Lung (tissue), 12 donors: ENCODE results near the gene NKAIN4. TPM values are rescaled to one million over a fixed set of nuclear protein-coding genes. Genes with fewer than 3 reads are reported as not detected.

ENCODE experiments used
- ATAC-seq: fragments of 200-7000 bp; cut with Tn5 transposase; one replicate; pipeline ENCODE4 v1.9.1; 2020; ENCODE audit warnings: moderate number of reproducible peaks; ENCODE audit not compliant: insufficient read depth, low FRiP score
- DNase-seq, 3 donors: peaks; one replicate each; pipeline ENCODE4 v3.0.0-alpha.2; 2013 to 2017
- H3K27ac ChIP-seq, 2 donors: one replicate each; pipeline ENCODE4 v1.5.1; 2013; ENCODE audit warnings: mild to moderate bottlenecking in 2 of 2, moderate library complexity in 2 of 2, control low read depth in 1 of 2, inconsistent platforms in 1 of 2, low read depth in 1 of 2, low read length in 1 of 2
- H3K27me3 ChIP-seq, 3 donors: one replicate each; pipeline ENCODE4 v1.5.1; 2013; ENCODE audit warnings: low read length in 2 of 3; ENCODE audit not compliant: control insufficient read depth in 3 of 3, insufficient read depth in 3 of 3
- H3K36me3 ChIP-seq, 4 donors: one replicate each; pipeline ENCODE4 v1.5.1; 2013; ENCODE audit warnings: low read length in 4 of 4, mild to moderate bottlenecking in 1 of 4, moderate library complexity in 1 of 4; ENCODE audit not compliant: control insufficient read depth in 4 of 4, insufficient read depth in 4 of 4
- H3K4me1 ChIP-seq, 5 donors: one replicate each; pipeline ENCODE4 v1.5.1; 2013; ENCODE audit warnings: low read length in 5 of 5, mild to moderate bottlenecking in 2 of 5, moderate library complexity in 1 of 5; ENCODE audit not compliant: control insufficient read depth in 5 of 5, insufficient read depth in 5 of 5
- H3K4me3 ChIP-seq: one replicate; pipeline ENCODE4 v1.5.1; 2013; ENCODE audit warnings: mild to moderate bottlenecking, control low read depth, moderate library complexity
- H3K9ac ChIP-seq, 2 donors: one replicate each; pipeline ENCODE4 v1.5.1; 2013; ENCODE audit warnings: low read length in 2 of 2, control low read depth in 1 of 2; ENCODE audit not compliant: insufficient read depth in 1 of 2
- H3K9me3 ChIP-seq, 4 donors: one replicate each; pipeline ENCODE4 v1.5.1; 2013; ENCODE audit warnings: low read length in 3 of 4, mild to moderate bottlenecking in 1 of 4, moderate library complexity in 1 of 4; ENCODE audit not compliant: control insufficient read depth in 4 of 4, insufficient read depth in 3 of 4
- WGBS, 2 donors: extraction: QIAGEN DNeasy Blood & Tissue Kit; methylation state at CpG; one replicate each; pipeline ENCODE4 v1.1.7; 2013; 5-methylcytosine and 5-hydroxymethylcytosine counted together
- polyA plus RNA-seq, 2 donors: library from polyadenylated mRNA; stranded (reverse); fragments of 200-250 nt; gene quantifications; one replicate each; pipeline ENCODE4 v1.2.1, GENCODE V29; 2013
- total RNA-seq, 2 donors: library from RNA; depleted of rRNA in 1 of 2; stranded (reverse); fragments of >200 nt in 1 of 2; gene quantifications; one replicate each; pipeline ENCODE4 v1.2.1, GENCODE V29; 2014 to 2021
- TF ChIP-seq, protein P1 (sequence below): IDR thresholded peaks from 2 replicates; pipeline ENCODE4 v1.5.1; 2012; ENCODE audit warnings: mild to moderate bottlenecking; ENCODE audit errors: control extremely low read depth, extremely low read depth
- donor health status: control.
- donor health status: control.
- donor health status: Bipolar disorder and iron deficiency.
- donor health status: healthy.
- donor health status: DM: yes; HTN: yes; CAD: no.

NKAIN4 gene
- total and polyA plus RNA-seq, 4 donors, result 0.10 to 1.7 TPM; not detected in 2

GRCh38 chr20:63295018-63295417 is 40.8 kb upstream of the NKAIN4 start:
- Histone ChIP-seq H3K27me3 (peaks cover 0 to 11% (median 0%) of the 10 kb centered on the region in 3 donors), H3K4me1 (peaks cover 0 to 26% (median 0%) of the 10 kb centered on the region in 5 donors), H3K36me3 (no peaks in the 10 kb centered on the region), H3K9me3 (peaks cover 0 to 5% (median 0%) of the 10 kb centered on the region in 4 donors), H3K27ac (no peak overlapping the region), H3K9ac (no peak overlapping the region), H3K4me3 (no peak overlapping the region)
- WGBS, 2 donors, result 45 to 47% methylated on average over 19 of the region's 19 CpGs
- TF ChIP-seq, protein P1, sequence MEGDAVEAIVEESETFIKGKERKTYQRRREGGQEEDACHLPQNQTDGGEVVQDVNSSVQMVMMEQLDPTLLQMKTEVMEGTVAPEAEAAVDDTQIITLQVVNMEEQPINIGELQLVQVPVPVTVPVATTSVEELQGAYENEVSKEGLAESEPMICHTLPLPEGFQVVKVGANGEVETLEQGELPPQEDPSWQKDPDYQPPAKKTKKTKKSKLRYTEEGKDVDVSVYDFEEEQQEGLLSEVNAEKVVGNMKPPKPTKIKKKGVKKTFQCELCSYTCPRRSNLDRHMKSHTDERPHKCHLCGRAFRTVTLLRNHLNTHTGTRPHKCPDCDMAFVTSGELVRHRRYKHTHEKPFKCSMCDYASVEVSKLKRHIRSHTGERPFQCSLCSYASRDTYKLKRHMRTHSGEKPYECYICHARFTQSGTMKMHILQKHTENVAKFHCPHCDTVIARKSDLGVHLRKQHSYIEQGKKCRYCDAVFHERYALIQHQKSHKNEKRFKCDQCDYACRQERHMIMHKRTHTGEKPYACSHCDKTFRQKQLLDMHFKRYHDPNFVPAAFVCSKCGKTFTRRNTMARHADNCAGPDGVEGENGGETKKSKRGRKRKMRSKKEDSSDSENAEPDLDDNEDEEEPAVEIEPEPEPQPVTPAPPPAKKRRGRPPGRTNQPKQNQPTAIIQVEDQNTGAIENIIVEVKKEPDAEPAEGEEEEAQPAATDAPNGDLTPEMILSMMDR, result no peak
- ATAC-seq (no peak), DNase-seq (no peak)

DNA sequence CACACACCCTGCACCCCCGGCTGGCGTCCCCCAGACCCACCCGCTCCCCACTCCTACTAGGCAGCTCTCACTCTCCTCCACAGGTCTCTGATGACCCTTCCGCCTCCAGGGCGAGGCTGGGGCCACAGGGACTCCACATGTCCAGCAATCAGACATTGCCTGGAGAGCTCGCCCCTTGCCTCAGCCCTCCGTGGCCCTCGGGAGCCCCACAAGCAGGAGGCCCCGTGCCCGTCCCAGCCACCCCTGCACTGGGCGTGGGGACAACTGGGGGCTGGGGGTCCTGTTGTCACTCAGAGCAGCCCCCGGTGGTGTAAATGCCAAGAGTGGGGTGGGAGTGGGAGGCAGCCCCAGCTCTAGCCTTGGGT is 40.3 kb upstream of the NKAIN4 start:
- 84 to 89% methylated on average over 12 of the region's 12 CpGs for WGBS, 2 donors
- H3K9me3 ChIP-seq, result peaks cover 0 to 5% (median 0%) of the 10 kb centered on the region in 4 donors
- no peak overlapping the region for H3K9ac ChIP-seq
- no peak overlapping the region for H3K27ac ChIP-seq
- no peak overlapping the region for H3K4me3 ChIP-seq
- H3K27me3 ChIP-seq, result peaks cover 0 to 10% (median 0%) of the 10 kb centered on the region in 3 donors
- TF ChIP-seq, protein P1, result no peak
- peaks cover 0 to 26% (median 0%) of the 10 kb centered on the region in 5 donors for H3K4me1 ChIP-seq
- ATAC-seq (no peak), DNase-seq (no peak)
- no peaks in the 10 kb centered on the region for H3K36me3 ChIP-seq

DNA sequence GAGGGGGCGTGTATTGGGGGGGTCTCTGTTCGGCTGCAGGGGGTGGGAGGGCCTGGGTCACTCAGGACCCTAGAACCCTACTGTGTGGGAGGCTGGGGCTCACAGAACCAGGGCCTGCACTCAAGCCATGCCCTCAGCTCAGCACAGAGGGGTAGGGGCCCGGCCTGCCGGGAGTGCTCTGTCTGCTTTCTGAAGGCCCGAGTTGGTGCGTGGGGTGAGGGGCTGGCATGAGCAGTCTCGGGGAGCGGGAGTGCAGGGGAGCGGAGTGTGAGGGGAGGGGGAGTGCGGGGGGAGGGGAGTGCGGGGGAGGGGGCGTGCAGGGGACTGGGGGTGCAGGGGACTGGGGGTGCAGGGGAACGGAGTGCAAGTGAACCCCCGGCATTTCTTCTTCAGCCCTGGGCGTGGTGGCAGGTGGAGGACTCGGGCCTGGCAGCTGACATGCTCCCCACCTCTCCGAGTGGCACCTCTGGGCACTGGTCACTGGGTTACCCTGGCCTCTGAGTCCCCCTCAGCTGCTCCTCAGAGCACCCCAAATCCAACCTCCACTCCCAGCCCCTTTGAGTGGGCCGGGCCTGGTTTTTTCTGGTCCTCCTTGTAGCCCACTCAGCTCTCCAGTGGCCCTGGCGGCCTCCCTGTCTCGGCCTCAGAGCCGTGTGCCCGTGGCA is 39.7 kb upstream of the NKAIN4 start:
- H3K27ac ChIP-seq, result no peak overlapping the region
- peaks cover 0 to 4% (median 0%) of the 10 kb centered on the region in 4 donors for H3K9me3 ChIP-seq
- TF ChIP-seq, protein P1, result no peak
- peaks cover 0 to 4% (median under 1%) of the 10 kb centered on the region in 4 donors for H3K36me3 ChIP-seq
- DNase-seq, result no peak
- no peak overlapping the region for H3K4me3 ChIP-seq
- WGBS, 2 donors, result 55 to 68% methylated on average over 18 to 20 of the region's 22 CpGs
- H3K4me1 ChIP-seq, result peaks cover 0 to 26% (median 0%) of the 10 kb centered on the region in 5 donors
- no peak overlapping the region for H3K9ac ChIP-seq
- ATAC-seq, result no peak
- H3K27me3 ChIP-seq, result peaks cover 0 to 7% (median 0%) of the 10 kb centered on the region in 3 donors
